Measurements from ENCODE around the gene IQSEC3. TPM values are rescaled to one million over a fixed set of nuclear protein-coding genes. Genes with fewer than 3 reads are reported as not detected.

The IQSEC3 gene
- total and polyA plus RNA-seq, 10 of the 15 experiments (the other 5 are each of a cell fraction or from before 2014, with no cell fraction given): not detected

- H3K9me3 ChIP-seq (replicated peaks; ENCODE audit: control insufficient read depth, insufficient read depth, low read length): no peaks in the 10 kb centered on the region
- no peaks in the 10 kb centered on the region for H3K27me3 ChIP-seq (replicated peaks in 1 of 2; ENCODE audit: control insufficient read depth in 2 of 2, insufficient read depth in 2 of 2, low read length in 1 of 2)
- ATAC-seq (no peak), FAIRE-seq (no peak), DNase-seq (ENCODE audit: low read depth, low spot score) (no peak)
- no peaks in the 10 kb centered on the region for H4K20me1 ChIP-seq (ENCODE audit: control insufficient read depth, insufficient read depth)
- H3K4me2 ChIP-seq (ENCODE audit: control insufficient read depth, insufficient read depth): no peak overlapping the region
- no TSS peak for BruUV-seq (replicated peaks)
- no peaks in the 10 kb centered on the region for H3K36me3 ChIP-seq (ENCODE audit: control insufficient read depth in 2 of 2, insufficient read depth in 2 of 2, low read length in 1 of 2)
- SMC1A ChIA-PET (ENCODE audit: uncharacterized antibody, unreplicated experiment): no interaction called here
- 1% methylated on average over 4 of the region's 4 CpGs for WGBS (ENCODE audit: insufficient coverage, insufficient replicate concordance, low lambda C conversion rate, missing lambda C conversion rate)
- H3K27ac ChIP-seq (ENCODE audit: control insufficient read depth, insufficient read depth): no peak overlapping the region
- H3K4me1 ChIP-seq (ENCODE audit: control insufficient read depth, insufficient read depth, low read length): no peaks in the 10 kb centered on the region
- in situ Hi-C loops (cut with MboI) (no loop called here), intact Hi-C loops (cut with micrococcal nuclease; ENCODE audit: unreplicated experiment) (no loop called here)
- H3K4me3 ChIP-seq: no peak overlapping the region
- no peaks in the 10 kb centered on the region for H3K79me2 ChIP-seq (ENCODE audit: control insufficient read depth, insufficient read depth, low read length)
- no peak overlapping the region for H2AFZ ChIP-seq (ENCODE audit: control insufficient read depth, low read depth, low read length)
- H3K9ac ChIP-seq (ENCODE audit: control insufficient read depth, insufficient read depth, low read length): no peak overlapping the region
- POLR2A ChIA-PET: no interaction called here
- CTCF ChIA-PET: no interaction called here
- RAD21 ChIA-PET (ENCODE audit: unreplicated experiment): no interaction called here
- no peak for TF ChIP-seq POLR2AphosphoS2 (IDR thresholded peaks at IDR 0.05; ENCODE audit: low read depth, low read length)
- no peak for TF ChIP-seq ZZZ3 (IDR thresholded peaks at IDR 0.05; ENCODE audit: control insufficient read depth, insufficient read length, low read depth)
- no peak for TF ChIP-seq IRF3 (IDR thresholded peaks at IDR 0.05)
- no peak for TF ChIP-seq ZNF207 (IDR thresholded peaks at IDR 0.05; ENCODE audit: borderline replicate concordance)
- TF ChIP-seq MLLT1 (IDR thresholded peaks at IDR 0.05): no peak
- no peak for TF ChIP-seq CUX1 (IDR thresholded peaks at IDR 0.05; ENCODE audit: insufficient replicate concordance, low read depth, low read length)
- no peak for TF ChIP-seq TCF3 (IDR thresholded peaks at IDR 0.05; ENCODE audit: borderline replicate concordance, insufficient read depth, low read depth, low read length)
- no peak for TF ChIP-seq SPI1 (IDR thresholded peaks at IDR 0.05; ENCODE audit: borderline replicate concordance, insufficient read depth, low read depth, low read length)
- TF ChIP-seq JUND (IDR thresholded peaks at IDR 0.05; ENCODE audit: low read depth, low read length): no peak
- no peak for TF ChIP-seq SIN3A (IDR thresholded peaks at IDR 0.05; ENCODE audit: low read depth, low read length)
- no peak for TF ChIP-seq KAT2A (conservative IDR thresholded peaks at IDR 0.05; ENCODE audit: control insufficient read depth, low read depth, low read length)
- no peak for TF ChIP-seq RUNX3 (IDR thresholded peaks at IDR 0.05; ENCODE audit: low read length)
- TF ChIP-seq USF1 (IDR thresholded peaks at IDR 0.05; ENCODE audit: borderline replicate concordance, extremely low read length, insufficient read depth, low read depth, low read length): no peak
Measured at GRCh38 chr12:113347-113746, 46.8 kb downstream of the IQSEC3 start.
